ENCODE data around the gene UBL4A. TPM values are rescaled to one million over a fixed set of nuclear protein-coding genes. Genes with fewer than 3 reads are reported as not detected.

Gene UBL4A
- total RNA-seq, 1 experiment from 2014 or later = 38.8 TPM

- Histone ChIP-seq H3K4me1 (no peaks in the 10 kb centered on the region), H3K4me3 (ENCODE audit: low read depth, low read length) (no peak overlapping the region), H3K36me3 (ENCODE audit: control insufficient read depth, insufficient read depth, low read length) (no peaks in the 10 kb centered on the region), H3K27me3 (replicated peaks; ENCODE audit: control insufficient read depth, insufficient read depth, low read length) (no peaks in the 10 kb centered on the region), H3K9me3 (no peaks in the 10 kb centered on the region)
- BruUV-seq (replicated peaks) = no TSS peak
- H3K36me3 Mint-ChIP-seq (ENCODE audit: insufficient read depth, unreplicated experiment) = peaks cover 10% of the 10 kb centered on the region
- intact Hi-C loops (cut with micrococcal nuclease; ENCODE audit: unreplicated experiment) = no loop called here
- H3K4me1 Mint-ChIP-seq (ENCODE audit: low read depth, unreplicated experiment) = no peaks in the 10 kb centered on the region
- no peak for TF ChIP-seq CTCF (IDR thresholded peaks at IDR 0.05; ENCODE audit: insufficient read depth in 1 of 2, low read depth in 1 of 2, low read length in 1 of 2, severe bottlenecking in 1 of 2, unreplicated experiment in 1 of 2)
- H3K27me3 Mint-ChIP-seq (ENCODE audit: insufficient read depth, unreplicated experiment) = no peaks in the 10 kb centered on the region
- POLR2A ChIA-PET = no interaction called here
- DNase-seq = no peak
- H3K4me3 Mint-ChIP-seq (ENCODE audit: unreplicated experiment) = no peak overlapping the region
- no peak overlapping the region for H3K27ac Mint-ChIP-seq (ENCODE audit: unreplicated experiment)
- CTCF ChIA-PET = no interaction called here
- no peaks in the 10 kb centered on the region for H3K9me3 Mint-ChIP-seq (ENCODE audit: unreplicated experiment)
Measured at GRCh38 chrX:154511761-154512160, 25.3 kb upstream of the UBL4A start.

- H3K27me3 ChIP-seq (replicated peaks; ENCODE audit: control insufficient read depth, insufficient read depth, low read length) = no peaks in the 10 kb centered on the region
- no peaks in the 10 kb centered on the region for H3K36me3 ChIP-seq (ENCODE audit: control insufficient read depth, insufficient read depth, low read length)
- no TSS peak for BruUV-seq (replicated peaks)
- no peaks in the 10 kb centered on the region for H3K27me3 Mint-ChIP-seq (ENCODE audit: insufficient read depth, unreplicated experiment)
- H3K36me3 Mint-ChIP-seq (ENCODE audit: insufficient read depth, unreplicated experiment) = peaks cover 5% of the 10 kb centered on the region
- H3K9me3 Mint-ChIP-seq (ENCODE audit: unreplicated experiment) = no peaks in the 10 kb centered on the region
- no peaks in the 10 kb centered on the region for H3K9me3 ChIP-seq
- no peak for DNase-seq
- POLR2A ChIA-PET = no interaction called here
- CTCF ChIA-PET = no interaction called here
- H3K4me3 ChIP-seq (ENCODE audit: low read depth, low read length) = no peak overlapping the region
- no peaks in the 10 kb centered on the region for H3K4me1 Mint-ChIP-seq (ENCODE audit: low read depth, unreplicated experiment)
- intact Hi-C loops (cut with micrococcal nuclease; ENCODE audit: unreplicated experiment) = no loop called here
- no peak overlapping the region for H3K27ac Mint-ChIP-seq (ENCODE audit: unreplicated experiment)
- no peak overlapping the region for H3K4me3 Mint-ChIP-seq (ENCODE audit: unreplicated experiment)
- no peak for TF ChIP-seq CTCF (IDR thresholded peaks at IDR 0.05; ENCODE audit: insufficient read depth in 1 of 2, low read depth in 1 of 2, low read length in 1 of 2, severe bottlenecking in 1 of 2, unreplicated experiment in 1 of 2)
- no peaks in the 10 kb centered on the region for H3K4me1 ChIP-seq
Measured at GRCh38 chrX:154509455-154509854, 23.0 kb upstream of the UBL4A start.

GRCh38 chrX:154508384-154508745, 21.9 kb upstream of the UBL4A start:
- BruUV-seq (replicated peaks) = no TSS peak
- Mint-ChIP-seq H3K9me3 (ENCODE audit: unreplicated experiment) (no peaks in the 10 kb centered on the region), H3K4me1 (ENCODE audit: low read depth, unreplicated experiment) (no peaks in the 10 kb centered on the region), H3K27me3 (ENCODE audit: insufficient read depth, unreplicated experiment) (no peaks in the 10 kb centered on the region), H3K4me3 (ENCODE audit: unreplicated experiment) (no peak overlapping the region), H3K36me3 (ENCODE audit: insufficient read depth, unreplicated experiment) (peaks cover 5% of the 10 kb centered on the region), H3K27ac (ENCODE audit: unreplicated experiment) (no peak overlapping the region)
- intact Hi-C loops (cut with micrococcal nuclease; ENCODE audit: unreplicated experiment) = no loop called here
- DNase-seq = no peak
- H3K4me1 ChIP-seq = no peaks in the 10 kb centered on the region
- H3K9me3 ChIP-seq = no peaks in the 10 kb centered on the region
- no peak overlapping the region for H3K4me3 ChIP-seq (ENCODE audit: low read depth, low read length)
- ChIA-PET POLR2A (no interaction called here), CTCF (no interaction called here)
- TF ChIP-seq CTCF (IDR thresholded peaks at IDR 0.05; ENCODE audit: insufficient read depth in 1 of 2, low read depth in 1 of 2, low read length in 1 of 2, severe bottlenecking in 1 of 2, unreplicated experiment in 1 of 2) = no peak
- no peaks in the 10 kb centered on the region for H3K36me3 ChIP-seq (ENCODE audit: control insufficient read depth, insufficient read depth, low read length)
- H3K27me3 ChIP-seq (replicated peaks; ENCODE audit: control insufficient read depth, insufficient read depth, low read length) = no peaks in the 10 kb centered on the region
